ENCODE measurements around the gene ZNF783.

The ZNF783 gene

DNA sequence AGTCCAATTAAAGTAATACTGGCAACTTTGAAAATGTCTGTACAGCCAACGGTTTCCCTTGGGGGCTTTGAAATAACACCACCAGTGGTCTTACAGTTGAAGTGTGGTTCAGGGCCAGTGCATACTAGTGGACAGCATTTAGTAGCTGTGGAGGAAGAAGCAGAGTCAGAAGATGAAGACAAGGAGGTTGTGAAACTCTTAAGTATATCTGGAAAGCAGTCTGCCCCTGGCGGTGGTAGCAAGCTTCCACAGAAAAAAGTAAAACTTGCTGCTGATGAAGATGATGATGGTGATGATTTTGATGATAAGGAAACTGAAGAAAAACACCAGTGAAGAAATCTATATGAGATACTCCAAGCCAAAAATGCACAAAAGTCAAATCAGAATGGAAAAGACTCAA lies 72.2 kb downstream of the ZNF783 start:
- no peak for DNase-seq
- TF ChIP-seq CTCF (IDR thresholded peaks at IDR 0.05) = no peak
- no peaks in the 10 kb centered on the region for H3K4me1 Mint-ChIP-seq
- no peaks in the 10 kb centered on the region for H3K36me3 Mint-ChIP-seq (ENCODE audit: low read depth)
- H3K9me3 Mint-ChIP-seq = peaks cover 44% of the 10 kb centered on the region
- H3K27ac Mint-ChIP-seq = no peak overlapping the region
- H3K27me3 Mint-ChIP-seq (ENCODE audit: low read depth, poor library complexity) = peaks cover 43% of the 10 kb centered on the region
- no peak overlapping the region for H3K4me3 Mint-ChIP-seq

All from nephron progenitor cell (in vitro differentiated cells).